ENCODE data around the gene RHOB.
A peak's percentile ranks its signal among the peaks of the same experiment; 100 is the strongest.
"Not testable (repeated sequence)": the region's sequence is repeated elsewhere in the genome, so short reads cannot be mapped to it uniquely, and the experiment has no call there.

Gene RHOB

GRCh38 chr2:20446917-20447436 lies at the start of gene RHOB:
RHOB (plus strand) TSS chr2:20447074; CDS start chr2:20447466, 392 bp downstream.
- DNase-seq (ENCODE audit: low read depth): peak; percentile 96

- no peak for DNase-seq (ENCODE audit: low read depth)
Observed at GRCh38 chr2:20397811-20398447, 48.9 kb upstream of the RHOB start.

GRCh38 chr2:20398956-20399567 lies 47.8 kb upstream of the RHOB start:
- no peak for DNase-seq (ENCODE audit: low read depth)

- DNase-seq (ENCODE audit: low read depth): no peak
Observed at GRCh38 chr2:20400306-20400705, 46.6 kb upstream of the RHOB start.

- DNase-seq (ENCODE audit: low read depth): no peak
Observed at GRCh38 chr2:20400787-20401488, 45.9 kb upstream of the RHOB start.

GRCh38 chr2:20401489-20401835 lies 45.4 kb upstream of the RHOB start:
- no peak for DNase-seq (ENCODE audit: low read depth)

- DNase-seq (ENCODE audit: low read depth): no peak
Observed at GRCh38 chr2:20403774-20404312, 43.0 kb upstream of the RHOB start.

- DNase-seq (ENCODE audit: low read depth): no peak
Observed at GRCh38 chr2:20404950-20405349, 41.9 kb upstream of the RHOB start.

GRCh38 chr2:20409039-20409438 lies 37.8 kb upstream of the RHOB start:
- DNase-seq (ENCODE audit: low read depth): no peak

GRCh38 chr2:20410556-20411277 lies 36.2 kb upstream of the RHOB start:
- DNase-seq (ENCODE audit: low read depth): no peak

GRCh38 chr2:20411361-20411894 lies 35.4 kb upstream of the RHOB start:
- DNase-seq (ENCODE audit: low read depth): peak; percentile 63

GRCh38 chr2:20414806-20415205 lies 32.1 kb upstream of the RHOB start:
- DNase-seq (ENCODE audit: low read depth): no peak

- DNase-seq (ENCODE audit: low read depth): no peak
Observed at GRCh38 chr2:20415511-20415918, 31.4 kb upstream of the RHOB start.

GRCh38 chr2:20416723-20417122 lies 30.2 kb upstream of the RHOB start:
- no peak for DNase-seq (ENCODE audit: low read depth)

GRCh38 chr2:20417230-20417821 lies 29.5 kb upstream of the RHOB start:
- not testable (repeated sequence) for DNase-seq (ENCODE audit: low read depth)

- no peak for DNase-seq (ENCODE audit: low read depth)
Observed at GRCh38 chr2:20418519-20418918, 28.4 kb upstream of the RHOB start.

- no peak for DNase-seq (ENCODE audit: low read depth)
Observed at GRCh38 chr2:20419007-20419576, 27.8 kb upstream of the RHOB start.

GRCh38 chr2:20419752-20420151 lies 27.1 kb upstream of the RHOB start:
- no peak for DNase-seq (ENCODE audit: low read depth)

GRCh38 chr2:20421336-20421987 lies 25.4 kb upstream of the RHOB start:
- DNase-seq (ENCODE audit: low read depth): no peak

- peak; percentile 88 for DNase-seq (ENCODE audit: low read depth)
Observed at GRCh38 chr2:20421988-20422370, 24.9 kb upstream of the RHOB start.
